Sigmoid colon (tissue), 4 donors: ENCODE results near the gene CABP5.

ENCODE experiments used
- EP300 ChIP-seq, 4 donors: sonication (generic); formaldehyde crosslinking; IDR thresholded peaks; one replicate each; pipeline ENCODE4 v1.6.1; 2017; ENCODE audit warnings: antibody characterized with exemption in 4 of 4
- TF ChIP-seq, protein P1 (sequence below), 4 experiments: fragments of 450-650 bp in 3 of 4; fragments of 200-600 bp in 1 of 4; IDR thresholded peaks; one replicate each; pipeline ENCODE4 v1.5.1; 2016 to 2019; ENCODE audit warnings: antibody characterized with exemption in 4 of 4, mild to moderate bottlenecking in 3 of 4, moderate library complexity in 2 of 4

DNA sequence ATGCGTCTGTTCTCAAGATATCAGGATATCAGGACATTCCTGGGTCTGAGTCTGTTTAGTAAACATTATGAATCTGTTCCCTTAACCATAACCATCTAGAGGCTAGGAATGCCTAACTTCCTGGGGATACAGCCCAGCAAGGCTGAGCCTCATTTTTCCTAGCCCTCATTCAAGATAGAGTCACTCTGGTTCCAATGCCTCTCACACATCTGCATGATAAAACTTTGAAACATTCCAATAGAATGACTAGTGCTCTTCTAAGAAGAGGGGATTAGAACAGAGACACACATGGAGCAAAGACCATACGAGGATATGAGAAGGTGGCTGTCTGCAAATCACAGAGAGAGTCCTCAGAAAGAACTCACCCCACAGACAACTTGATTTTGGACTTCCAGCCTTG is 20.6 kb upstream of the CABP5 start:
- TF ChIP-seq EP300 (IDR thresholded peaks at IDR 0.05), result no peak
- TF ChIP-seq, protein P1, sequence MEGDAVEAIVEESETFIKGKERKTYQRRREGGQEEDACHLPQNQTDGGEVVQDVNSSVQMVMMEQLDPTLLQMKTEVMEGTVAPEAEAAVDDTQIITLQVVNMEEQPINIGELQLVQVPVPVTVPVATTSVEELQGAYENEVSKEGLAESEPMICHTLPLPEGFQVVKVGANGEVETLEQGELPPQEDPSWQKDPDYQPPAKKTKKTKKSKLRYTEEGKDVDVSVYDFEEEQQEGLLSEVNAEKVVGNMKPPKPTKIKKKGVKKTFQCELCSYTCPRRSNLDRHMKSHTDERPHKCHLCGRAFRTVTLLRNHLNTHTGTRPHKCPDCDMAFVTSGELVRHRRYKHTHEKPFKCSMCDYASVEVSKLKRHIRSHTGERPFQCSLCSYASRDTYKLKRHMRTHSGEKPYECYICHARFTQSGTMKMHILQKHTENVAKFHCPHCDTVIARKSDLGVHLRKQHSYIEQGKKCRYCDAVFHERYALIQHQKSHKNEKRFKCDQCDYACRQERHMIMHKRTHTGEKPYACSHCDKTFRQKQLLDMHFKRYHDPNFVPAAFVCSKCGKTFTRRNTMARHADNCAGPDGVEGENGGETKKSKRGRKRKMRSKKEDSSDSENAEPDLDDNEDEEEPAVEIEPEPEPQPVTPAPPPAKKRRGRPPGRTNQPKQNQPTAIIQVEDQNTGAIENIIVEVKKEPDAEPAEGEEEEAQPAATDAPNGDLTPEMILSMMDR (IDR thresholded peaks at IDR 0.05), result no peak
